ENCODE results near the gene B3GNT2.

Gene B3GNT2

DNA sequence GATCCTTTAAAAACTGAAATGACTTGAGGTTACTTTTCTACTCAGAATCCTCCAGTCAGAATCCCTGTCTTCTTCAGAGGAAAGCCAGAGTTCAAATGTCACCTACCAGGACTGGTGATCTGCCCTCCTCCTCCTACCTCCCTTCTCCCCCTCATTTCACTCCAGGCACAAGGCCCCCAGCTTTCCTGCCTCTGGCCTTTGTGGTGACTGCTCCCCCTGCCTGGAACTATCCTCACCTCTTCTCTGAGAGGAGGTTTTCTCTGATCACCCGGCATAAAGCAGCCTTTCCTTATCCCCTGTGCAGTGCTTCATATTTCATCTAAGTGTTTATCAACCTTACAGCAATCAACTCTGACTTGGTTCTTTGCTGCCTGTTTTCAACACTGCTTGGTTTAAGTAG is 6.8 kb downstream of the B3GNT2 start:
- no peak for DNase-seq
- Histone ChIP-seq H3K23ac (ENCODE audit: low read length) (no peak overlapping the region), H2BK120ac (ENCODE audit: low read depth, low read length) (no peak overlapping the region), H3K79me2 (ENCODE audit: control insufficient read depth, insufficient read depth, low read length) (peaks cover 96% of the 10 kb centered on the region), H4K8ac (ENCODE audit: low read depth, low read length) (no peak overlapping the region), H2BK15ac (replicated peaks; ENCODE audit: low read depth) (no peak overlapping the region), H2BK5ac (ENCODE audit: low read length) (no peak overlapping the region), H3K36me3 (ENCODE audit: control insufficient read depth, insufficient read depth, low read length) (no peaks in the 10 kb centered on the region), H3K4me1 (ENCODE audit: control insufficient read depth, low read depth, low read length) (peaks cover 25% of the 10 kb centered on the region), H3K27ac (ENCODE audit: low read depth, low read length) (no peak overlapping the region), H3K56ac (ENCODE audit: low read length) (no peak overlapping the region), H3K9ac (ENCODE audit: low read length) (no peak overlapping the region), H3K18ac (ENCODE audit: low read length) (no peak overlapping the region), H3K27me3 (ENCODE audit: insufficient read depth, low read length, poor library complexity) (no peaks in the 10 kb centered on the region), H3K4ac (ENCODE audit: low read depth, low read length) (no peak overlapping the region), H4K5ac (ENCODE audit: low read length) (no peak overlapping the region), H3K79me1 (ENCODE audit: low read length) (peaks cover 13% of the 10 kb centered on the region), H3K4me2 (ENCODE audit: low read length) (no peak overlapping the region), H3K4me3 (ENCODE audit: low read length) (no peak overlapping the region), H2AK5ac (ENCODE audit: low read length) (no peak overlapping the region)
- no CpG with 5 or more reads among the region's 1 CpG for WGBS (ENCODE audit: extremely low coverage, insufficient coverage, low lambda C conversion rate)

DNA sequence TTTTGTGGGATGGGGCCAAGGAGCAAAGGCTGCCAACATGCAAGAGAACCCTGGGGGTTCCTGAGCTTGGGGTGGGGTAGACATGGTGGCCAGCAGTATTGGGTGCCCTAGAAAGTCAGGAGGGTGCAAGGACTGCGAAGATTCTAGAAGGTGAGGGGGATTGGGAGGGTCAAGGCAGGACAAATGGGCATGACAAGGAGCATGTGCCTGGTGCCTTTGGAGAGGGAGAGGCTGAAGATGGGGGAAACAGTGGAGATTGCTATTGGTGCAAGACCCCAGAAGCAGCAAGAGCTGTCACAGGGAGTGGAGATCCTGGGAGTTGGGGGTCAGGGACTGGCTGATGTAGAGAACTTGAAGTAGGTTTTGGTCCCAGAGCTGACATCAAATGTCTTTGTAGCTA is 7.5 kb downstream of the B3GNT2 start:
- no peak for DNase-seq
- Histone ChIP-seq H2BK15ac (replicated peaks; ENCODE audit: low read depth) (no peak overlapping the region), H3K4me1 (ENCODE audit: control insufficient read depth, low read depth, low read length) (peaks cover 24% of the 10 kb centered on the region), H3K4me3 (ENCODE audit: low read length) (no peak overlapping the region), H3K36me3 (ENCODE audit: control insufficient read depth, insufficient read depth, low read length) (no peaks in the 10 kb centered on the region), H3K27me3 (ENCODE audit: insufficient read depth, low read length, poor library complexity) (no peaks in the 10 kb centered on the region), H3K27ac (ENCODE audit: low read depth, low read length) (no peak overlapping the region), H3K23ac (ENCODE audit: low read length) (no peak overlapping the region), H2BK5ac (ENCODE audit: low read length) (no peak overlapping the region), H3K4ac (ENCODE audit: low read depth, low read length) (no peak overlapping the region), H3K79me2 (ENCODE audit: control insufficient read depth, insufficient read depth, low read length) (peaks cover 96% of the 10 kb centered on the region), H3K9ac (ENCODE audit: low read length) (no peak overlapping the region), H4K8ac (ENCODE audit: low read depth, low read length) (no peak overlapping the region), H2BK120ac (ENCODE audit: low read depth, low read length) (no peak overlapping the region), H3K18ac (ENCODE audit: low read length) (no peak overlapping the region), H2AK5ac (ENCODE audit: low read length) (no peak overlapping the region), H3K4me2 (ENCODE audit: low read length) (no peak overlapping the region), H3K79me1 (ENCODE audit: low read length) (peaks cover 15% of the 10 kb centered on the region), H4K5ac (ENCODE audit: low read length) (no peak overlapping the region), H3K56ac (ENCODE audit: low read length) (no peak overlapping the region)
- WGBS (ENCODE audit: extremely low coverage, insufficient coverage, low lambda C conversion rate): no CpG with 5 or more reads among the region's 1 CpG

DNA sequence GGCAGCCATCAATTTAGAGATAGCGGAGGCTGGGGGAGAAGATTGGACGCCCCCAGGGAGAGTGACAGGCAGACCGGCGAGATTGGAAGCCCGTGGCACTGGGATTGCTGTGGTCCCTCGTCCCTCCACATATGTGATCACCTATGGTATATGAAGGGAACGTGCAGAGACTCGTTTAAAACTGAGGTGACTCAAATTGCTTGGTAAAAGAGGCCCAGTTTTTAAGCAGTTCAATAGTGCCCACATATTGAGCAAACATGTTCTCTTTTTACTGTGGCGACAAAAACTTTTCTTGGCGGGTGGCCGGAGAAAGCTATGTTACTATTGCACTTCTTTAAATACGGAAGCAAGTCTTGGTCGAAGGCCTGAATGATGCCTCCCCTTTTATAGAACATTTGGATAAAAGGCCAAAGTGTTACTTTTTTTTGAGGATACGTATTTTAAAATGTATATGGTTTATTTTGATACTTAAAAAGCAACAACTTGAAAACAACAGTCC is 9.1 kb downstream of the B3GNT2 start:
- no peaks in the 10 kb centered on the region for H3K27me3 ChIP-seq (ENCODE audit: insufficient read depth, low read length, poor library complexity)
- no peak overlapping the region for H3K9ac ChIP-seq (ENCODE audit: low read length)
- WGBS (ENCODE audit: extremely low coverage, insufficient coverage, low lambda C conversion rate): no CpG with 5 or more reads among the region's 14 CpGs
- H3K23ac ChIP-seq (ENCODE audit: low read length): no peak overlapping the region
- no peak overlapping the region for H4K8ac ChIP-seq (ENCODE audit: low read depth, low read length)
- H2AK5ac ChIP-seq (ENCODE audit: low read length): no peak overlapping the region
- no peak overlapping the region for H3K4ac ChIP-seq (ENCODE audit: low read depth, low read length)
- H2BK5ac ChIP-seq (ENCODE audit: low read length): no peak overlapping the region
- no peak overlapping the region for H2BK15ac ChIP-seq (replicated peaks; ENCODE audit: low read depth)
- no peak overlapping the region for H4K5ac ChIP-seq (ENCODE audit: low read length)
- no peak overlapping the region for H2BK120ac ChIP-seq (ENCODE audit: low read depth, low read length)
- H3K79me2 ChIP-seq (ENCODE audit: control insufficient read depth, insufficient read depth, low read length): peaks cover 96% of the 10 kb centered on the region
- H3K18ac ChIP-seq (ENCODE audit: low read length): no peak overlapping the region
- H3K79me1 ChIP-seq (ENCODE audit: low read length): peaks cover 15% of the 10 kb centered on the region
- no peak overlapping the region for H3K27ac ChIP-seq (ENCODE audit: low read depth, low read length)
- no peak overlapping the region for H3K56ac ChIP-seq (ENCODE audit: low read length)
- no peak for DNase-seq
- H3K4me3 ChIP-seq (ENCODE audit: low read length): no peak overlapping the region
- no peak overlapping the region for H3K4me2 ChIP-seq (ENCODE audit: low read length)
- H3K36me3 ChIP-seq (ENCODE audit: control insufficient read depth, insufficient read depth, low read length): no peaks in the 10 kb centered on the region
- H3K4me1 ChIP-seq (ENCODE audit: control insufficient read depth, low read depth, low read length): peaks cover 23% of the 10 kb centered on the region

DNA sequence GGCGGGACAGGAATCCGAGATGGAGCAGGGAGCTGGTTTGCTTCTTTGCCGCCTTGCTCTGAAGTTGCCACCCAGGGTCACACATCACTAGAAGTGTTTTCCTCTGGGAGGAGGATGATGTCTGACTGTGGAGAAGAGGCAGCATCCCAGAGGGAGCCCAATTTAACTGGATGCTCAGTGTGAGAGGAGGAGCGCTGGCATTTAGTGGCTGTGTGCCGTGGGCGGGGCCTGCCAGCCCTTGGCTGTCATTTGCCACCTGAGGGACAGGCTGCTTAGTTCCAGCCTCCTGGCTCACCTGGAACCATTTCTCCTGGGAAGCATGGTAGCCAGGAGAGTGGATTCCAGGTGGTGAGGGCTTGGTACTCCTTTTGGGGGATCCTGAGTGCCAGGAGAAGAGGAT is 9.6 kb downstream of the B3GNT2 start:
- Histone ChIP-seq H2BK5ac (ENCODE audit: low read length) (no peak overlapping the region), H3K4me3 (ENCODE audit: low read length) (no peak overlapping the region), H3K79me2 (ENCODE audit: control insufficient read depth, insufficient read depth, low read length) (peaks cover 96% of the 10 kb centered on the region), H3K4me1 (ENCODE audit: control insufficient read depth, low read depth, low read length) (peaks cover 23% of the 10 kb centered on the region), H3K27ac (ENCODE audit: low read depth, low read length) (no peak overlapping the region), H2AK5ac (ENCODE audit: low read length) (no peak overlapping the region), H3K9ac (ENCODE audit: low read length) (no peak overlapping the region), H3K79me1 (ENCODE audit: low read length) (peaks cover 15% of the 10 kb centered on the region), H4K8ac (ENCODE audit: low read depth, low read length) (no peak overlapping the region), H3K4ac (ENCODE audit: low read depth, low read length) (no peak overlapping the region), H3K36me3 (ENCODE audit: control insufficient read depth, insufficient read depth, low read length) (no peaks in the 10 kb centered on the region), H2BK15ac (replicated peaks; ENCODE audit: low read depth) (no peak overlapping the region), H3K27me3 (ENCODE audit: insufficient read depth, low read length, poor library complexity) (no peaks in the 10 kb centered on the region), H3K56ac (ENCODE audit: low read length) (no peak overlapping the region), H2BK120ac (ENCODE audit: low read depth, low read length) (no peak overlapping the region), H3K23ac (ENCODE audit: low read length) (no peak overlapping the region), H4K5ac (ENCODE audit: low read length) (no peak overlapping the region), H3K18ac (ENCODE audit: low read length) (no peak overlapping the region), H3K4me2 (ENCODE audit: low read length) (no peak overlapping the region)
- DNase-seq: no peak
- WGBS (ENCODE audit: extremely low coverage, insufficient coverage, low lambda C conversion rate): no CpG with 5 or more reads among the region's 6 CpGs

DNA sequence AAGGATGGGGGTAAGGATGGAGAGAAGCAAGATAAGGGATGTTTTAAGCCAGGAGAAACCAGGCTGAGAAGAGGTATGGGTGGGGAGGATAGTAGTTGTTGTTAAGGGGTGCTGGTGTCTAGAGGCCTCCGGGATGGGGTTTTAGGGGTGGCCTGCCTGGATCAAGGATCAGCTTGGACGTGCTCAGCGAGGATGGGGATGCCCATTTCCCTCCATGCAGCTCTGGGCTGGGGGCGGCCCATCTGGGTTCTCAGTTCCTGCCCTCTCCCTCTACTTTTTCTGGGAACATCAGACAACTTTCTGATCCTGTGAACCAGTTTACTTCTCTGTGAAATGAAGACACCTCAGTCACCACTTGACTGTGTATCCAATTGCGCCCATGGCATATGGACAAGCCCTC is 10.1 kb downstream of the B3GNT2 start:
- Histone ChIP-seq H2BK120ac (ENCODE audit: low read depth, low read length) (no peak overlapping the region), H2AK5ac (ENCODE audit: low read length) (no peak overlapping the region), H3K79me2 (ENCODE audit: control insufficient read depth, insufficient read depth, low read length) (peaks cover 96% of the 10 kb centered on the region), H3K4ac (ENCODE audit: low read depth, low read length) (no peak overlapping the region), H4K8ac (ENCODE audit: low read depth, low read length) (no peak overlapping the region), H3K36me3 (ENCODE audit: control insufficient read depth, insufficient read depth, low read length) (no peaks in the 10 kb centered on the region), H3K23ac (ENCODE audit: low read length) (no peak overlapping the region), H2BK5ac (ENCODE audit: low read length) (no peak overlapping the region), H2BK15ac (replicated peaks; ENCODE audit: low read depth) (no peak overlapping the region), H3K79me1 (ENCODE audit: low read length) (peaks cover 15% of the 10 kb centered on the region), H3K9ac (ENCODE audit: low read length) (no peak overlapping the region), H3K4me2 (ENCODE audit: low read length) (no peak overlapping the region), H3K4me1 (ENCODE audit: control insufficient read depth, low read depth, low read length) (peaks cover 23% of the 10 kb centered on the region), H3K27ac (ENCODE audit: low read depth, low read length) (no peak overlapping the region), H4K5ac (ENCODE audit: low read length) (no peak overlapping the region), H3K56ac (ENCODE audit: low read length) (no peak overlapping the region), H3K4me3 (ENCODE audit: low read length) (no peak overlapping the region), H3K27me3 (ENCODE audit: insufficient read depth, low read length, poor library complexity) (no peaks in the 10 kb centered on the region), H3K18ac (ENCODE audit: low read length) (no peak overlapping the region)
- no CpG with 5 or more reads among the region's 5 CpGs for WGBS (ENCODE audit: extremely low coverage, insufficient coverage, low lambda C conversion rate)
- DNase-seq: no peak

DNA sequence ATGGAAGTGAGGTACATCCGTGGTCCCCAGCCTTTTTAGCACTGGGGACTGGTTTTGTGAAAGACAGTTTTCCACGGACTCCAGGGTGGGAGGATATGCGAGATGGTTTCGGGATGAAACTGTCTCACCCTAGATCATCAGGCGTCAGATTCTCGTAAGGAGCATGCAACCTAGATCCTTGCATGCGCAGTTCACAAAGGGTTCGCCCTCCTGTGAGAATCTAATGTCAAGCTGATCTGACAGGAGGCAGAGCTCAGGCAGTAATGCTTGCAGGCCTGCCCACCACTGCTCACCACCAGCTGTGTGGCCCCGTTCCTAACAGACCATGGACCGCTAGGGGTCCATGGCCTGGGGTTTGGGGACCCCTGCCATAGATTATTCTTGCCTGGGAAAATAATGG is 11.6 kb downstream of the B3GNT2 start:
- Histone ChIP-seq H2BK5ac (ENCODE audit: low read length) (no peak overlapping the region), H3K27me3 (ENCODE audit: insufficient read depth, low read length, poor library complexity) (no peaks in the 10 kb centered on the region), H3K79me2 (ENCODE audit: control insufficient read depth, insufficient read depth, low read length) (peaks cover 96% of the 10 kb centered on the region), H3K4ac (ENCODE audit: low read depth, low read length) (no peak overlapping the region), H4K5ac (ENCODE audit: low read length) (no peak overlapping the region), H3K4me1 (ENCODE audit: control insufficient read depth, low read depth, low read length) (peaks cover 13% of the 10 kb centered on the region), H2AK5ac (ENCODE audit: low read length) (no peak overlapping the region), H3K79me1 (ENCODE audit: low read length) (peaks cover 14% of the 10 kb centered on the region), H3K4me2 (ENCODE audit: low read length) (no peak overlapping the region), H2BK120ac (ENCODE audit: low read depth, low read length) (no peak overlapping the region), H4K8ac (ENCODE audit: low read depth, low read length) (no peak overlapping the region), H2BK15ac (replicated peaks; ENCODE audit: low read depth) (no peak overlapping the region), H3K9ac (ENCODE audit: low read length) (no peak overlapping the region), H3K56ac (ENCODE audit: low read length) (no peak overlapping the region), H3K18ac (ENCODE audit: low read length) (no peak overlapping the region), H3K4me3 (ENCODE audit: low read length) (no peak overlapping the region), H3K36me3 (ENCODE audit: control insufficient read depth, insufficient read depth, low read length) (no peaks in the 10 kb centered on the region), H3K27ac (ENCODE audit: low read depth, low read length) (no peak overlapping the region), H3K23ac (ENCODE audit: low read length) (no peak overlapping the region)
- DNase-seq: no peak
- no CpG with 5 or more reads among the region's 10 CpGs for WGBS (ENCODE audit: extremely low coverage, insufficient coverage, low lambda C conversion rate)

Data from mesendoderm (in vitro differentiated cells).